HG02973 (cell line): Measurements from ENCODE around the gene SLC4A1AP.
A peak's percentile ranks its signal among the peaks of the same experiment; 100 is the strongest.

ENCODE experiments used
- ATAC-seq: cut with Tn5 transposase; IDR thresholded peaks from one replicate; pipeline ENCODE4 v1.9.1; 2021; ENCODE audit warnings: moderate library complexity; ENCODE audit not compliant: unreplicated experiment

The SLC4A1AP gene

DNA sequence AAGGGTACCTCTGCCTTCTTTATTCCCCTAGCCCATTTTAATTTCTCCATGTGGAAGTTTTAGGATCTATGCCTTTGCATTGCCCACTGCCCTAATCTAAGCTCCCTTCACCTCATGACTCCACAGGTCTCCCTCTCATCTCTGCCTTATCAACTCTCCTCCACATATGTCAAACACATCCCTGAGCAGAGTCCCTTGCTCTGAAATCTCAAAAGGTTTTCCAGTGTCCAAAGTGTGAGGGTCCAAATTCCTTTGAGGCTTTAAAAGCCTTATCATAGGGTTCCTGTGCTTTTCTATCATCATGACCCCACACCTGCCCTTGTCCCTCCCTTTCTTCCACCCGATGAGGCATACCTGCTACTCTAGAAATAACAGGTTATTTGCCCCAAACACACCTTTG, 38.6 kb downstream of the SLC4A1AP start:
- no peak for ATAC-seq

DNA sequence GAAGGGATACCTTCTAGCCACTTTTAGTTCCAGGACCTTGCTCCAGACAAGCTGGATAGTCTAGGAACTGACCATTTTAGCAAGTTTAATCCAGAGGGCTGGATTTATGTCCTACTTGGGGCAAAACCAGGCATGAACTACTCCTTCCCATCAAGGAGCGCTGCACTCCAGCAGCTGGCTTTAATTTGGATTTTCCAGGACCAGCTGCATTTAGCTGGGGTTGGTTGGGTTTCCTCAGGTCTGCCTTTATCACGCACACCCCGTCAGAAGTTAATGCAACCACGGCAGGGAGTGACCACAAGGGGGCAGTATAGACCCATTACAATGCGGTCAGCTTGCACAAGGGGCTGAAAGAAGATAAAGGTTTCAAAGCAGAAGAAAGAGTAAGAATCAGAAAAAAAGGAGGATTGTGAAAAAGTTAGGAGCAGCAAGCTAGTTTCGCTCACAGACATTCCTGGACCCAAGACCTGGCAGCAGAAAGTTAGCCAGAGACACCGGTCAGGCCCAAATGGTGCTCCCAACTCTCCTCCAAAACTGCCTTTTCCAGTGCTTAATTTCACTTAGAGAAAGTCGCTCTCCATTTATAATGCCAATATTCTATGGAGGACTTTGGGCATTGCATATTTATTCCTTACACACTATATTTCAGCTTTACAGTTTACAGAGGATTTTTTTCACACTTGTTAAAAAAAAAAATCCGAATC, 40.1 kb downstream of the SLC4A1AP start:
- peak; percentile 53 for ATAC-seq

DNA sequence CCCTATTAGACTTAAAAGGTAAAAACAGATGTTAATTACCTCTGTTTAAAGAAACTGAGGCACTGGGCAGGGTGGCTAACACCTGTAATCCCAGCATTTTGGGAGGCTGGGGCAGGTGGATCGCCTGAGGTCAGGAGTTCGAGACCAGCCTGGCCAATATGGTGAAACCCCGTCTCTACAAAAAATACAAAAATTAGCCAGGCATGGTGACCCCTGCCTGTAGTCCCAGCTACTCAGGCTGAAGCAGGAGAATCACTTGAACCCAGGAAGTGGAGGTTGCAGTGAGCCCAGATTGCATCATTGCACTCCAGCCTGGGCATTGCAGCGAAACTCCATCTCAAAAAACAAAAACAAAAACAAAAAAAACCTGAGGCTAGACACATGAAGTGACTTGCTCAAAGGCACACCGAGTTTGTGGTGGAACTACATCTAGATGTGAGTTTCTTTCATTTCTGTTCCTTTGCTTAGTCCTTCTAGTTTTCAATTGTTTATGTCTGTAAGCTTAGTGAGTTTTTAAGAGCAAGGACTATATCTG, 40.7 kb downstream of the SLC4A1AP start:
- ATAC-seq: no peak

DNA sequence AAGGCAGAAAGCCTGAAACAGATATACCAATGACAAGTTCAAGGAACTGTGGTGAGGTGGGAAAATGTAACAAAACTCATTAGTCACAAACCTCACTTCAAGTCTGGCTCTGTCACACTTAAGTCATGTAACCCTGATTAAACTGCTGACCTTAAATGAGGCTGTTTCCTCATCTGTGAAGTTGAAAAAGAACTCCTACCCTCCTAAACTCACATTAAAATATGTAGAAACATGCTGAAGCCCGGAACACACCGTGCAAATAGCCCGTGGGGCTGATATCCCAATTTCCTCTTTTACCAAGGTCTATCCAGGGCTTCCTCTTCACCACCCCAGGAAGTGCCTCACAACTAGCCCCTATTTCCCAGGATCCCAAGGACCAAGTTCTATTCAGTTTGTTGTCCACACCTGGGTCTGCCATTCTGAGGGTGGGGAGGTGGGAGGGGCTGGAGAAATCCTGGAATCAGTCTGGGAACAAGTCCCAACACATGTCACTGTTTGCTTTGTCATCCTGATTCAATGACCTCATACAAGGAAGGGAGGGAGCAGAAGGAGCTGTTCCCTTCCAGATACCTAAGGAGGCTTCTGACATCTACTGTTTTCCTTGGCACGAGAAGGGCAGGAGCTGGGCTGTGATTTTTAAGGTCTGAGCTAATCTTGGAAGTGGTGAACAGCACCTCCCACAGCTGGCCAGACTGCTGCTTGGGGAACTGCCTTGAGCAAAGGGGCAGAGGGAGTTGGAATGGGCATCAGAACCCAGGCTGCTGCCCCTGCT, 42.3 kb downstream of the SLC4A1AP start:
- ATAC-seq: no peak

DNA sequence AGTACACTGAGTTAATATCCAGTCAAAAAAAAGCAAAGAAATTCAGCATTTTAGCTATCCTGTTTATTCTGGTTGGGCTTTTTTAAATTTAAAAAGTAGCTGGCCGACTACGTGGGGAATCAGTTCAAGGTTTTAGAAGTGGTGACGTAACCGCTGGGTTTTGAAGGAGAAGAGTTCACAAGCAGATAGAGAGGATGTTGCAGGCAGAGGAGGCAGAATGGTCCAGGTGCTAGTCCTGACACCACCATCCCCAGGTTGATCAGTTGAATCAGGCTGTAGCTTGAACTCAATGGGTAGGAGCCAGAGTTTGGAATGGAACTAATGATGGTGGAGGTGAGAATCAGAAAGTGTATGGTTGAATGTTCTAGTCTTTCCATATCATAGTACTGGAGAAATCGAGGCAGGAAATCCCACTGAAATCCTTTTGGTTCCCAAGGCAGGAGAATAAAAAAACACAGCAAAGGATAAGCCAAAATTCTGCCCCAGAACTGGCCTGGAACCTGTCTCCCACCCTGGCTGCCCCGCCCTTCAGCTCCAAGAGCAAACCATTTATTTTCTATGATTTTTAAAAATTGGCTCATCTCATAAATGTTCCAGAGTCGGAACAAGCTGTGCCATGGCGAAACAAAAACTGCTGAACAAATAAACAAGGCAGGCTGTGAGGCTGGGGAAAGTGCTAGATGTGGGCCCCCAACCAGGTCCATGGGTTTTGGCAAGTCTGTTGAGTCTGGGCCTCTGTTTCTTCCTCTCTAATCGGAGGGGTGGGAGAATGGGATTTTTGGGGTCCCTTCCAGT, 44.0 kb downstream of the SLC4A1AP start:
- ATAC-seq: no peak

DNA sequence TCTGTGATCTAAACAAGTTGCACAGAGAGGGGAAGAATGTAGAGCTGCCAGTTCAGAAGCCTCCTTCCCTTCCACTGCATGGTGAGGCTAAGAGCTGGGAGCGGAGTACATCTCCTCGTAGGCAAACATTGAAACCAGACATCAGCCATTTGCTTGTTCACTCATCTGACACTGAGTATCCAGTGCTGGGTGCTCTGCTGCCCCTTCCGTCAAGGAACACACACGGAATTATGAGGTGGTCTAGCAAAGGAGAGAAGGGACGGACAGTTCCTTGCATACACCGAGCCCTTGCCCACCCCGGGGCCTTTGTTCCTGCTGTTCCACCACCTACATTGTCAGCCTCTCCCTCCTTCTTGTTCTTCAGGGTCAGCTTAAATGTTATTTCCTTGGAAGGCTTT, 44.6 kb downstream of the SLC4A1AP start:
- no peak for ATAC-seq

DNA sequence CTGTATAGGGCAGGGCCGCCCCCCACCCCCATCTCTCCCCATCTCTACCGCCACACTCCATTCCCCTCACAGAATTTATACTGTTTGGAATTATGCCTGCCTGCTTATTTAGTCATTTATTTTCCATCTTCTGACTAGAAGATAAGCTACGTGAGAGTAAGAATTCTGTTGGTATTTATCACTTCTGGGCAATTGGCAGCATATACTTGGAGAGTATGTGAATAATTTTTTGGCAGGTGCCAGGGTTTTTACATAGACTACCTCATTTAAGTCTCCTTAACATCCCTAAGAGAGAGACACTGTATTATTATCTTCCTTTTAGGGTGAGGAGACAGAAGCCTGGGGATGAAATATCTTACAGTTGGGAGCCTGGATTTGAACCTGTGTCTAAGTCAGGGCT, 45.0 kb downstream of the SLC4A1AP start:
- ATAC-seq: no peak

DNA sequence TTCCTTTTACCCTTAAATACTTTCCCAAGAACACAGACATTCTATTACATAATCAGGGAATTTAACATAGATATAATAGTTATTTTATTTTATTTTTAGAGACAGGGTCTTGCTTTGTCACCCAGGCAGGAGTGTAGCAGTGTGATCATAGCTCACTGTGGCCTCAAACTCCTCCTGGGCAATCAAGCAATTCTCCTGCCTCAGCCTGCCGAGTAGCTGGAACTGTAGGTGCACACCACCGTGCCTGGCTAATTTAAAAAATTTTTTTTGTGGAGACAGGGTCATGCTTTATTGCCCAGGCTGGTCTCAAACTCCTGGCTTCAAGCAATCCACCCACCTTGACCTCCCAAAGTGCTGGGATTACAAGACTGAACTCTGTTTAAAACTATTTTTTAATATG, 45.6 kb downstream of the SLC4A1AP start:
- ATAC-seq: no peak

DNA sequence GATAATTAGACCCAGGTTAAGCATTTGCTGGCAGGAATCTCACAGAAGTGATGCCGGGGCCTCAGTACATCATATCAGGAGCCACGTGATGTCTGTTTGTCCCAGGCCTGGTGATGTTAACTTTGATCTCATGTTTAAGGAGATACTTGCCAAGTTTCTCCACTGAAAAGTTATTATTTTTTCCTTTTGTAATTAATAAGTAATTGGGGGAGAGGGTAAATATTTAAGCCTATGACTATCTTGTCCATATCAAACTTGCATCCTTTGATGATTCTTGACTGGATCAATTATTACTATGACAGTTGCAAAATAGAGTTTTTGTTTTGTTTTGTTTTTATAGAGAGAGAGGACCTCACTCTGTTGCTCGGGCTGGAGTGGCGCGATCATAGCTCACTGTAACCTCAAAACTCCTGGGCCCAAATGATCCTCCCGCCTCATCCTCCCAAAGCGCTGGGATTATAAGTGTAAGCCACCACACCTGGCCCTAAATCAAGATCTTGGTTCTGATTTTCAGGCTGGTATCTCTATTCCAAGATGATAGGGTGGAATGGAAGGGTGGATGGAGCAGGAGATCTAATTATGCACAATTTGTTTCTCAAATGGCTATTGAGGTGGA, 46.4 kb downstream of the SLC4A1AP start:
- no peak for ATAC-seq

DNA sequence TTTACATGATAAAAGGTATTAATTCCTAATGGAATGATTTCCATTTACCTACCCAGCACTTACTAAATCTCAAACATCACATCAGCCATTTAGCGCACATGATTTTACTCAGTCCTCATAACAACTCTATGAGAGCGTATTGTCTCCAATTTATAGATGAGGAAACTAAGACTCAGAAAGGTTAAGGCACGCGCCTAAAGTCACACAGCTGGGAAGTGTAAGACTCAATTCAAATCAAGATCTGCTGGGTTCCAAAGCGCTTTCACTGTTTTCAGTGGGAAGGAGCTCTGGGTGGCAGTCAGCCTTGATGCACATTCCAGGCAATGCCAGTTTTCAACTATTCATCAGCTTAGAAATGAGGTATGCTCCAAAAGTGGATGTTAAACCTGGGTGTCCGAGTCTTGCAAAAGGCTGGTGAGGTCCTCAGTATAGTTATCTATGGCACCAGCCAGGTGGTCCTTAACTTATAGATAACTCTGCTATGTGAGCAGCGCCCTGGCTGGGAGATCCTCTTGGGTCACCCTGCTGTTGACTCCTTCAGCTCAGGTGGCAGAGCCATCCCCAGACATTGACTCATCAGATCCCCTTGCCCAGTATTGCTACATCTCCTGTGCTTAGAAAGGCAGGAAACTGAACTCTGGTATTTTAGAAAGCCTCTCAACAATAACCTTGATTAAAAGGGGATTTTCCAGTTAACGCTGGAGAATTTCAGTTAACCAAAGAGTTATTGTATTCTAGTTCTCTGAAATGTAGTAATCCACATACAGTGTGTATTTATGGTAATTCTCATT, 47.1 kb downstream of the SLC4A1AP start:
- ATAC-seq: no peak

DNA sequence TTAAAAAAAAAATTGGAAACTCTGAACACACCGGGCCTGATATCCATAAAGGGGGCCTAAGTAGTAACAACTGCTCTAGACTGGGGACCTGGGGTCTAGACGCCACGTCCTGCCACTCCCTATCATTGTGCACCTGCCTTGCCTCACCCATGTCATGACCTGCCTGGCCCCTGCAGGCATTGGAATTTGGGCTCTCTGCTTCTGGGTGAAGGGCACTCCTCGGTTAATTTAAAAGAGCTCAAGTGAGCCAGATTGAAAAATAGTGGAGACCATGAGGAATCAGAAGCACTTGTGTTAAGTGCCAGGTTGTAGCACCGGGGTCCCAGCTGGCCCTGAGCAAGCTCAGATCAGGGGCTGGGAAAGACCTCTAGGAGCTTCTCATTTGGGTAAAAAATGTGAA, 48.1 kb downstream of the SLC4A1AP start:
- ATAC-seq: no peak

DNA sequence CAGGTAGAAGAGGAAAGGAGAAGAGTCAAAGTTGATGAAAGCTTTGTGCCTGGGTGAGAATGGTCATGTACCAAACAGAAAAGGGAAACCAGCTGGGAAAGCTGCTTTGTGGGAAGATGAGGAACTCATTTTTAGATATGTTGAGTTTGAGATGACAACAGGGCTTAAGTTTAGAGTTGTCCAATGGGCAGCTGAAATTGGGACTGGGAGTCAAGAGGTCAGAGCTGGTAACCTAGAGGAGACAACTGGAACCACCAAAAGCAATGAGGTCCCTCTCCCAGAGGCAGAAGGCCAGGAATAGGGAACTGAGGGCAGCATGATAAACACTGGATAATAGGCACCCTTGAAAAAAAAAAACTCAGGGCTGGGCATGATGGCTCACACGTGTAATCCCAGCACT, 48.8 kb downstream of the SLC4A1AP start:
- no peak for ATAC-seq

DNA sequence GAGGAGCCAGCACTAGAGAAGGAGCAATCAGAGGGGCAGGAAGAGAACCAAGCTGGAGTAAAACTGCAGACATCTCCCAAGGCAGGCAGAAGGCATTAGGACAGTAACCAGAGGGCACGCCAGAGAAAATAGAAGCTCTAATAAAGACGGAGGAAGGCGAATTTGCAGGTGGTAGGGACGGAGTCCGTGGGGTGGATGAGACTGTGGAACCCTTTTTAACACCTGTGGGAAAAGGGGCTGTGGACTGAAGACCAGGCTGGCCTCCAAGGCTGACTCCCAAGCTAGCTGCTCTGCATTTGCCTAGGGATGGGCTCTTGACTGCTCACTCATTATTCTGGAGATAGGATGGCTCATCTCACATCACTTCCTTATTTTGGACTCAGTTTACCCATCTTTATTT, 49.5 kb downstream of the SLC4A1AP start:
- ATAC-seq: no peak

DNA sequence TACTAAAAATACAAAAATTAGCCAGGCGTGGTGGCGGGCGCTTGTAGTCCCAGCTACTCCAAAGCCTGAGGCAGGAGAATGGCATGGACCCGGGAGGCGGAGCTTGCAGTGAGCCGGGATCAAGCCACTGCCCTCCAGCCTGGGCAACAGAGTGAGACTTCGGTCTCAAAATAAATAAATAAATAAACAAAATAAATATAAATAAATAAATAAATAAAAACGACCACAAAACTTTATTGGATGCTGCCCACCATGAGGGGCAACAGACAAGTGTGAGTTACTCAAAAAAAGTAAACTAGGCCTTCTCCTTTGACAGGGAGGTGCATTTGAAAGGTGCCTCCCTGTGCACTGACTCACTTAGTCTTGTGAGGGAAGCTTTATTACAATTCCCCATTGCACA, 50.4 kb downstream of the SLC4A1AP start:
- no peak for ATAC-seq

DNA sequence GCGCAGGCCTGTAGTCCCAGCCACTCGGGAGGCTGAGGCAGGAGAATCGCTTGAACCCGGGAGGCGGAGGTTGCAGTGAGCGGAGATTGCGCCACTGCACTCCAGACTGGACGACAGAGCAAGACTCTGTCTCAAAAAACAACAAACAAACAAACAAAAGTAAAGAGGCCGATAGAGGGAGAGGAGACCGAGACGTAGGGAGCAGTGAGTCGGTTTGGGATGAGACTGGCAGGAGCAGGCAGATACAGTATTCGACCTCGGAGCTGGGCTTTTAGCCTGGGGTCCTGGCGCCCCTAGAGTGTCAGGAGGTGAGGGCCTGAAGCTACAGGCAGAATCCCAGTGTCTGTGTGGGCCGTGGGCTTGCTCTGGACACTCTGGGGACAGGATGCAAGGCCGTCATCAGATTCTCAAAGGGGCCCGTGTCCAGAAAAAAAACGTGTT, 51.2 kb downstream of the SLC4A1AP start:
- ATAC-seq: no peak

DNA sequence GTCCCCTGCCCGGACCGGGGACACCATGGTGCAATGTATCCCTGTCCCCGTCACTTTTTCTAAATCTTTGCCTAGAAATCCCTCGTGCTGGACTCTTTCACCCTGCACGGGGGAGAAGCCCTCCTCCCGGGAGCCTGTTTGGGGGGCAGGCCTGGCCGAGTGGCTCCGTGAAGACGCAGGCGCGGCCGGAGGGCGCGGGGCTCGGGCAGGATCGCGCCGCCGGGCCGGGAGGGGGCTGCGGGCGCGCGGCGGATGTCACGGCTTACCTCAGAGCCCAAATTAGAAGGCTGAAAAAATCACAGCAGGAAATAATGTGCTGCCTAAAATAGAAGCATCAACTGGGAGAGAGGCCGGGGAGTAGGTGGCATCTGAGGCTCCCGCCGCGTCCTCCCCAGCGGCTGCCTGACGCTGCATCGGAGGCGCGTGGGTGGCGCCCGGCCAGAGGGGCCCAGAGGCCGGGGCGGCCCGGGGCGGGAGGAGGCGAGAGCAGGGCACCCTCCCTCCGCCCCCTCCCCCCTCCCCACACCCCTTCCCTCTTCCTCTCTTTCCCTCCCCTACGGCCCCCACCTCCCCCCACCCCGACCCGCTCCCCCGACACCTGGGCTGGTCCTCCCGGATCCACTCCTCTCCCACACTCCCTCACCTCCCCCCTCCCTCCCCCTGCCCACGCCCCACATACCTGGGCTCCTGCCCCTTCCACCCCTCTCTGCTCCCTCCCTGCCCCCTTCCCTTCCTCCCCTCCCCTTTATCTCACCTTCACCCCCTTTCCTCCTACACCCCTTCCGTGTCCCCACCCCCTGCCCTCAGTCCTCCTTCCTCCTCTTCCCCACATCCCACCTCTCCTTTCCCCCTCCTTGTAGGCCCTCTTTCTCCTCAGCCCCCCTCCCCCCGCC, 51.9 kb downstream of the SLC4A1AP start:
- ATAC-seq: no peak

DNA sequence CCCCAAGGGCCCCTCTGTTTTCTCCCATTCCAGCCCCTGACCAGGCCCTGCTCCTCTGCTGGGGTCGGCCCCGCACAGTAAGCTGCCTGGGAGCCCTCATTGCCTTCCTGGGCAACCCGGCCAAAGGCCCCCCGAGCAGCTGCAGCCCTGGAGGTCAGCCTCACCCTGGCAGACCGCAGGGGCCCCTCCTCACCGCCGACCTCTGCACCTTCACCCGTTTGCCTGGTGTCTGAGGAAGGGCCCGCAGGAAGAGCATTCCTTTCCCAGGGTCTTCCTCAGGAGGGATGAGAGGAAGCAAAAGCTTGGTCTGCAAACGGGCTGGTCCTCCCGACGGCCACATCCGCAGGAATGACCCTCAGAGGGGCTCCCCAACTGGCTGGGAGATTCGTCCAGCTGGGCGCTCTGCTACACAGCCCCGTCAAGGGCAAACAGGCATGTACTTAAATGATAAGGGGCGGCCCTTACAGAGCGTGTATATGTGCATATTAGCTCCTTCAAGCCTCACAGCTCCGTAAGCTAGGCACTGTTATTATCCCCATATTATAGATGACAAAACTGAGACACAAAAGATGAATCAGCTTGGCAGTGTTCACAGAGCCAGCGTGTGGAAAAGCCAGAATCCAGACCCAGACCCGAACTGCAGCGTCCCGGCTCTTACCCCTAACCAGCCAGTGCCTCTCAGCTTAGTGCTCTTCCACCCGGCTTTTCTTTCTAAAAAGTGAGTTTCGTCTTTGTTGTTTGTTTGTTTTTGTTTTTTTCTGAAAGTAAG, 52.8 kb downstream of the SLC4A1AP start:
- no peak for ATAC-seq

DNA sequence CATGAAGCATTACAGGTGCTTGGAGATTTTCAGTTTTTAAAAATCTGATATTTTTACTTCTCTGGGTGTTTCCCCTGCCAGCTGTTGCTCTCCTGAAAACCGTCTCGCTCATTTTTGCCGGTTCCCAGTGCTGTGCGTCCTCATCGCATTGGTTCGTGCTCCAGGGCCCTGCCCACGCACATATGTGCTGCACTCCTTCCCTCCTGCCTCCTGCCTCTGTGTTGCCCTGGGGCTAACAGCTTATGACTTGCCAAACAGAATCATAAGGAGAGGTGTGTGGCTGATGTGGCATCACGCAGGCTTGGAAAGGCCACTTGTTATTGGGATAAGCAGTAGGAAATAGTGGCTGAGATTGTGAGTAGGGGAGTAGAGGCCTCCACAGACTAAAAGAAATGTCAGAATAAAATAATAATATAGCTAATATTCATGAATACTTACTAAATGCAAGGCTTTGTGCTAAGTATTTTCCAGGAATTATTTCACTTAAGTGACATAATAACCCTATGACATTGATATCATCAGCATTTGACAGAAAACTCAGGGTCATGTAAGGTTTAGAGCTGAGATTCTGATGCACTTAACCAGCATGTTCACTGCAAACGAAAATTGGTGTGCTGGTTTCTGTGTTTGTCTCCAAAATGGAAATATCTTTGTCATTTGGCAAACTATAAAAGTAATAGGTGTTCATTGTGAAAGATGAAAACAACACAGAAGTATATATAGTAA, 53.5 kb downstream of the SLC4A1AP start:
- no peak for ATAC-seq
